ENCODE data around the gene PI3.
"Not testable (repeated sequence)": the region's sequence is repeated elsewhere in the genome, so short reads cannot be mapped to it uniquely, and the experiment has no call there.

PI3 gene

GRCh38 chr20:45174434-45175364 is at the start of gene PI3:
Gene PI3, plus strand, starts transcription at chr20:45174902. Its CDS starts 21 bp downstream, at chr20:45174923.
- no peak for DNase-seq

GRCh38 chr20:45128099-45128498 is 46.6 kb upstream of the PI3 start:
- no peak for DNase-seq

- DNase-seq, result no peak
These were observed 37.8 kb upstream of the PI3 start for GRCh38 chr20:45136911-45137310.

GRCh38 chr20:45138561-45139300 is 36.0 kb upstream of the PI3 start:
- peak in 3 of 4 experiments; percentile 10 to 41 (median 11) for DNase-seq

- DNase-seq, result not testable (repeated sequence)
These were observed 34.8 kb upstream of the PI3 start for GRCh38 chr20:45139733-45140375.

- DNase-seq, result no peak
These were observed 33.9 kb upstream of the PI3 start for GRCh38 chr20:45140836-45141235.

GRCh38 chr20:45149062-45149461 is 25.6 kb upstream of the PI3 start:
- no peak for DNase-seq

- DNase-seq, result no peak
These were observed 22.3 kb upstream of the PI3 start for GRCh38 chr20:45152405-45152804.

- no peak for DNase-seq
These were observed 21.6 kb upstream of the PI3 start for GRCh38 chr20:45153147-45153546.

- DNase-seq, result no peak
These were observed 20.9 kb upstream of the PI3 start for GRCh38 chr20:45153752-45154151.

- no peak for DNase-seq
These were observed 20.5 kb upstream of the PI3 start for GRCh38 chr20:45154183-45154582.

- not testable (repeated sequence) for DNase-seq
These were observed 19.9 kb upstream of the PI3 start for GRCh38 chr20:45154794-45155193.

GRCh38 chr20:45156713-45157112 is 18.0 kb upstream of the PI3 start:
- DNase-seq, result no peak

- no peak for DNase-seq
These were observed 16.7 kb upstream of the PI3 start for GRCh38 chr20:45157962-45158361.

- no peak for DNase-seq
These were observed 11.5 kb upstream of the PI3 start for GRCh38 chr20:45163083-45163803.

GRCh38 chr20:45164906-45165305 is 9.8 kb upstream of the PI3 start:
- DNase-seq, result no peak

GRCh38 chr20:45173522-45173921 is 1.2 kb upstream of the PI3 start:
- no peak for DNase-seq

GRCh38 chr20:45176526-45177267 is 2.0 kb downstream of the PI3 start:
- DNase-seq, result no peak

GRCh38 chr20:45179166-45179565 is 4.5 kb downstream of the PI3 start:
- DNase-seq, result no peak

GRCh38 chr20:45181639-45182038 is 6.9 kb downstream of the PI3 start:
- DNase-seq, result no peak

GRCh38 chr20:45183084-45183483 is 8.4 kb downstream of the PI3 start:
- no peak for DNase-seq

GRCh38 chr20:45187693-45188092 is 13.0 kb downstream of the PI3 start:
- DNase-seq, result no peak

Measured in activated naive CD4-positive, alpha-beta T cell (primary cell).